GF-D8 (cell line): ENCODE measurements around the gene PTDSS2.

ENCODE experiments used
- DNase-seq: peaks from one replicate; lab custom pipeline; 2025; lab: John Stamatoyannopoulos, UW

PTDSS2 gene

GRCh38 chr11:532986-533585, 83.0 kb downstream of the PTDSS2 start:
- no peak for DNase-seq

GRCh38 chr11:533586-534395, 83.7 kb downstream of the PTDSS2 start:
- DNase-seq = no peak

GRCh38 chr11:534396-535209, 84.5 kb downstream of the PTDSS2 start:
- DNase-seq = no peak

- DNase-seq = no peak
These were observed 85.1 kb downstream of the PTDSS2 start for GRCh38 chr11:535210-535518.

- peak; percentile 53 for DNase-seq
These were observed 85.7 kb downstream of the PTDSS2 start, which contains the start of gene HRAS for GRCh38 chr11:535519-536454. Gene HRAS, minus strand, starts transcription at chr11:535576.

GRCh38 chr11:536841-537621, 87.0 kb downstream of the PTDSS2 start, which contains the start of gene LRRC56:
Gene LRRC56, plus strand, starts transcription at chr11:537527. Its CDS starts 3,158 bp downstream, at chr11:540685.
- peak; percentile 69 for DNase-seq

- no peak for DNase-seq
These were observed 87.7 kb downstream of the PTDSS2 start for GRCh38 chr11:537622-538430.

GRCh38 chr11:538431-539051, 88.5 kb downstream of the PTDSS2 start:
- DNase-seq = no peak

- no peak for DNase-seq
These were observed 89.9 kb downstream of the PTDSS2 start for GRCh38 chr11:539971-540481.
